ENCODE data around the gene HLA-DPA1. TPM values are rescaled to one million over a fixed set of nuclear protein-coding genes. Genes with fewer than 3 reads are reported as not detected.

The HLA-DPA1 gene
- total and polyA plus RNA-seq, 10 of the 15 experiments (the other 5 are each of a cell fraction or from before 2014, with no cell fraction given), result 508 to 1,640 (median 829) TPM

DNA sequence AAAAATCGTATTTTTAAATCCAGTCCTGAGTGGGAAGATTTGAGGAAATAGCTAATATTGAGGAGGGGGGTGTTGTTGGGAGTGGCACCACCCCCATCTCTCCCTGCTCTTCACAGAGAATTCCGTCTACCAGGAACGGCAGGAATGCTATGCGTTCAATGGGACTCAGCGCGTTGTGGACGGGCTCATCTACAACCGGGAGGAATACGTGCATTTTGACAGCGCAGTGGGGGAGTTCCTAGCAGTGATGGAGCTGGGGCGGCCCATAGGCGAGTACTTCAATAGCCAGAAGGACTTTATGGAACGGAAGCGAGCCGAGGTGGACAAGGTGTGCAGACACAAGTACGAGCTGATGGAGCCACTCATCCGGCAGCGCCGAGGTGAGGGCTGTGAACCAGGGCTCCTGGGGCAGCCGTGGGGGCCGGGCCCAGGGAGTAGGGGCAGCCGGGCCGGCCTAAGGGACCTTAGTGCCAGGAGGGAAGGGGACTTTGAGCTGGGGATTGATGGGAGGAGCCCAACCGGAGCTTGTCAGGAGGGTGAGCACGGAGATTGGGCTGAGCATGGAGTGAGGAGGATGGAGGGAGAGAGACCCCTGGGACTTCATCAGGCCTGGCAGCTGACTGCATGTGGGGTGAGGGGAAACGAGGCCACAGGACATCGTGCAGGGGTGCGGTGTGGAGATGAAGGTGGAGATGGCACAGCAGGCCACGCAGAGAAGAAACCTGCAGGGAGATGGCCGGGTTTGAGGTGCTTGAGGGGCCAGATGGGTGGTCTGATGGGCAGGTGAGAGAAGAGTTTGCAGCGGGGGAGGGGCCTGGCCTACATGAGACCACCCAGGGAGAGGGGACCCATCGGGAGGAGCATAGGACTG, 43.6 kb upstream of the HLA-DPA1 start:
- intact Hi-C loops (cut with micrococcal nuclease; ENCODE audit: unreplicated experiment) (no loop called here), in situ Hi-C loops (cut with MboI) (loop anchor here (5.0 kb wide), 1 partner anchor 130 kb away; no protein-coding TSS in a partner anchor)
- Histone ChIP-seq H2AFZ (ENCODE audit: control insufficient read depth, low read depth, low read length) (peak overlapping the region; percentile 19; the same call in 1 of the 2 replicates), H3K36me3 (ENCODE audit: control insufficient read depth in 2 of 2, insufficient read depth in 2 of 2, low read length in 1 of 2) (no peaks in the 10 kb centered on the region), H3K27ac (ENCODE audit: control insufficient read depth, insufficient read depth) (no peak overlapping the region), H3K4me1 (ENCODE audit: control insufficient read depth, insufficient read depth, low read length) (peaks cover 50% of the 10 kb centered on the region), H3K9ac (ENCODE audit: control insufficient read depth, insufficient read depth, low read length) (no peak overlapping the region), H3K79me2 (ENCODE audit: control insufficient read depth, insufficient read depth, low read length) (no peaks in the 10 kb centered on the region), H3K27me3 (replicated peaks in 1 of 2; ENCODE audit: control insufficient read depth in 2 of 2, insufficient read depth in 2 of 2, low read length in 1 of 2) (peaks cover 0 to 2% of the 10 kb centered on the region in 2 experiments; a peak in 2 of 4 replicates), H4K20me1 (ENCODE audit: control insufficient read depth, insufficient read depth) (no peaks in the 10 kb centered on the region), H3K9me3 (replicated peaks; ENCODE audit: control insufficient read depth, insufficient read depth, low read length) (no peaks in the 10 kb centered on the region; the same call in 2 of the 3 replicates), H3K4me2 (ENCODE audit: control insufficient read depth, insufficient read depth) (peak overlapping the region; percentile 49), H3K4me3 (no peak overlapping the region)
- no peak for DNase-seq (ENCODE audit: low read depth, low spot score)
- ChIA-PET POLR2A (interaction anchor here (0.6 to 1.8 kb wide), 7 partner anchors 23 to 225 kb away, joined by 3 to 5 read pairs (median 4); partner anchors contain the start of genes HLA-DPA1 and HLA-DPB1), SMC1A (ENCODE audit: uncharacterized antibody, unreplicated experiment) (interaction anchor here (0.9 to 8.9 kb wide), 9 partner anchors 19 to 132 kb away, joined by 3 to 139 read pairs (median 4); partner anchors contain the start of gene HLA-DOA), CTCF (interaction anchor here (0.8 to 8.9 kb wide), 11 partner anchors 13 to 133 kb away, joined by 3 to 184 read pairs (median 6); no protein-coding TSS in a partner anchor), RAD21 (ENCODE audit: unreplicated experiment) (interaction anchor here (0.6 to 1.4 kb wide), 8 partner anchors 9 to 131 kb away, joined by 3 to 4 read pairs (median 3); no protein-coding TSS in a partner anchor)
- no peak for TF ChIP-seq POLR2A (IDR thresholded peaks at IDR 0.05; ENCODE audit: low read depth, low read length)
- TF ChIP-seq, protein P1, sequence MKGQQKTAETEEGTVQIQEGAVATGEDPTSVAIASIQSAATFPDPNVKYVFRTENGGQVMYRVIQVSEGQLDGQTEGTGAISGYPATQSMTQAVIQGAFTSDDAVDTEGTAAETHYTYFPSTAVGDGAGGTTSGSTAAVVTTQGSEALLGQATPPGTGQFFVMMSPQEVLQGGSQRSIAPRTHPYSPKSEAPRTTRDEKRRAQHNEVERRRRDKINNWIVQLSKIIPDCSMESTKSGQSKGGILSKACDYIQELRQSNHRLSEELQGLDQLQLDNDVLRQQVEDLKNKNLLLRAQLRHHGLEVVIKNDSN (IDR thresholded peaks at IDR 0.05; ENCODE audit: borderline replicate concordance, extremely low read length, insufficient read depth, low read depth, low read length), result no peak
- TF ChIP-seq, protein P2, sequence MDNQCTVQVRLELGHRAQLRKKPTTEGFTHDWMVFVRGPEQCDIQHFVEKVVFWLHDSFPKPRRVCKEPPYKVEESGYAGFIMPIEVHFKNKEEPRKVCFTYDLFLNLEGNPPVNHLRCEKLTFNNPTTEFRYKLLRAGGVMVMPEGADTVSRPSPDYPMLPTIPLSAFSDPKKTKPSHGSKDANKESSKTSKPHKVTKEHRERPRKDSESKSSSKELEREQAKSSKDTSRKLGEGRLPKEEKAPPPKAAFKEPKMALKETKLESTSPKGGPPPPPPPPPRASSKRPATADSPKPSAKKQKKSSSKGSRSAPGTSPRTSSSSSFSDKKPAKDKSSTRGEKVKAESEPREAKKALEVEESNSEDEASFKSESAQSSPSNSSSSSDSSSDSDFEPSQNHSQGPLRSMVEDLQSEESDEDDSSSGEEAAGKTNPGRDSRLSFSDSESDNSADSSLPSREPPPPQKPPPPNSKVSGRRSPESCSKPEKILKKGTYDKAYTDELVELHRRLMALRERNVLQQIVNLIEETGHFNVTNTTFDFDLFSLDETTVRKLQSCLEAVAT (IDR thresholded peaks at IDR 0.05), result no peak
- TF ChIP-seq HDGF (IDR thresholded peaks at IDR 0.05), result 0 out of 2 replicates have a peak, but pooled peaks have one; percentile 34
- TF ChIP-seq, protein P3, sequence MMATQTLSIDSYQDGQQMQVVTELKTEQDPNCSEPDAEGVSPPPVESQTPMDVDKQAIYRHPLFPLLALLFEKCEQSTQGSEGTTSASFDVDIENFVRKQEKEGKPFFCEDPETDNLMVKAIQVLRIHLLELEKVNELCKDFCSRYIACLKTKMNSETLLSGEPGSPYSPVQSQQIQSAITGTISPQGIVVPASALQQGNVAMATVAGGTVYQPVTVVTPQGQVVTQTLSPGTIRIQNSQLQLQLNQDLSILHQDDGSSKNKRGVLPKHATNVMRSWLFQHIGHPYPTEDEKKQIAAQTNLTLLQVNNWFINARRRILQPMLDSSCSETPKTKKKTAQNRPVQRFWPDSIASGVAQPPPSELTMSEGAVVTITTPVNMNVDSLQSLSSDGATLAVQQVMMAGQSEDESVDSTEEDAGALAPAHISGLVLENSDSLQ (IDR thresholded peaks at IDR 0.05), result no peak
- no TSS peak for BruUV-seq (replicated peaks)
- no peak for FAIRE-seq
- WGBS (ENCODE audit: insufficient coverage, insufficient replicate concordance, low lambda C conversion rate, missing lambda C conversion rate), result 23% methylated on average over 32 of the region's 32 CpGs
- ATAC-seq, result no peak

Measured in GM12878 (cell line).